SK-N-MC (cell line): ENCODE results near the gene KPRP.

Source experiments
- DNase-seq: peaks from one replicate; pipeline ENCODE4 v3.0.0-alpha.2; 2011; ENCODE audit warnings: low read depth, low spot score
- H3K27ac ChIP-seq: fragments of 200-600 bp; sonication (generic); 2 replicates; pipeline ENCODE4 v1.5.1; 2016; ENCODE audit warnings: mixed run types
- H3K36me3 ChIP-seq: fragments of 200-600 bp; sonication (generic); 2 replicates; pipeline ENCODE4 v1.6.1; 2017; ENCODE audit warnings: antibody characterized with exemption, low read length, mixed read lengths; ENCODE audit not compliant: insufficient read depth
- H3K4me3 ChIP-seq: fragments of 200-600 bp; sonication (generic); 2 replicates; pipeline ENCODE4 v1.5.1; 2016
- H3K9ac ChIP-seq: fragments of 200-600 bp; sonication (generic); 2 replicates; pipeline ENCODE4 v1.8.0; 2017; ENCODE audit warnings: mixed run types, mixed read lengths; ENCODE audit not compliant: insufficient read length
- H3K9me3 ChIP-seq: fragments of 200-600 bp; sonication (generic); 2 replicates; pipeline ENCODE4 v1.6.1; 2017; ENCODE audit warnings: low read depth, mild to moderate bottlenecking, antibody characterized with exemption, low read length, moderate library complexity, mixed read lengths
- EZH2 ChIP-seq: fragments of 200-600 bp; sonication (generic); IDR thresholded peaks from one replicate; pipeline ENCODE4 v1.6.1; 2017; ENCODE audit warnings: antibody characterized with exemption
- FOXP2 ChIP-seq: optimal IDR thresholded peaks from 2 replicates; pipeline ENCODE3; 2011; ENCODE audit warnings: mild to moderate bottlenecking, moderate library complexity; ENCODE audit not compliant: insufficient read depth; ENCODE audit errors: extremely low read length, control extremely low read depth
- POLR2AphosphoS5 ChIP-seq: IDR thresholded peaks from 2 replicates; pipeline ENCODE4 v1.6.1; 2012; ENCODE audit warnings: mild to moderate bottlenecking, low read depth, low read length, borderline replicate concordance

Gene KPRP

GRCh38 chr1:152745289-152745704, 12.5 kb upstream of the KPRP start:
- H3K36me3 ChIP-seq, result no peaks in the 10 kb centered on the region
- no peak for TF ChIP-seq FOXP2
- no peak for TF ChIP-seq POLR2AphosphoS5
- no peak for TF ChIP-seq EZH2
- no peak overlapping the region for H3K4me3 ChIP-seq
- no peak overlapping the region for H3K9ac ChIP-seq
- H3K9me3 ChIP-seq, result no peaks in the 10 kb centered on the region
- no peak overlapping the region for H3K27ac ChIP-seq
- DNase-seq, result no peak

DNA sequence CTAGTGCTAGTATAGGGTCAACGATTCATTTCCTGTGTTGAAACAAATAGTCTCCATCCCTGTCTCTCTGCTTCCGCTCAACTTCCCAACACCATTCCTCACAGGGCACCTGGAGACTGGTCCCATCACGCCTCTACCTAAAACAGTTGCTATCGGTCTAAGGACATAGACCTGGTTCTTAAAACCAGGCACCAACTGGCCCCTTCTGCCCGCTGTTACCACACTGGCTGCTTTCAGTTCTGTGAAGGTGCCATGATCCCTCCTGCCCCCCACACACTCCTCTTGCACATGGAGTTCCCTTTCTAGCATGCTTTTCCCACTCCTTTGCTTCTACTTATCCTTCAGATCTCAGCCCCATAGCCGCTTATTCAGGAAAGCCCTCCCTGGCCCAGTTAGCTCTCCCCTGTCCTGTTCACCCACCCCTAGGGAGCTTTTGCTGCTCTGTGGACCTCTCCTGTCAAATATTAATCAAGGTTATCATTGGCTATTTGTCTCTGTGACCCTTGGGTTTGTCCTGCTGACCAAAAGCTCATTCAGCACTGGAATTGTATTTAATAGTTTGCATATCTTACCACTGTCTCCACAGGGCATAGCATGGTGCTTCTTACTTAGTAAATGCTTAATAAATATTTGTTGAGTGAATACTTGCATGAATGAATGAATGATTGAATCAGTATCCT, 11.9 kb upstream of the KPRP start:
- no peaks in the 10 kb centered on the region for H3K36me3 ChIP-seq
- no peak overlapping the region for H3K27ac ChIP-seq
- DNase-seq, result no peak
- H3K9me3 ChIP-seq, result no peaks in the 10 kb centered on the region
- no peak overlapping the region for H3K9ac ChIP-seq
- TF ChIP-seq FOXP2 (no peak), EZH2 (no peak)
- no peak overlapping the region for H3K4me3 ChIP-seq

GRCh38 chr1:152747831-152748230, 10.0 kb upstream of the KPRP start:
- Histone ChIP-seq H3K36me3 (no peaks in the 10 kb centered on the region), H3K27ac (no peak overlapping the region), H3K9me3 (no peaks in the 10 kb centered on the region), H3K4me3 (no peak overlapping the region), H3K9ac (no peak overlapping the region)
- no peak for DNase-seq
- TF ChIP-seq EZH2 (no peak), POLR2AphosphoS5 (no peak), FOXP2 (no peak)

DNA sequence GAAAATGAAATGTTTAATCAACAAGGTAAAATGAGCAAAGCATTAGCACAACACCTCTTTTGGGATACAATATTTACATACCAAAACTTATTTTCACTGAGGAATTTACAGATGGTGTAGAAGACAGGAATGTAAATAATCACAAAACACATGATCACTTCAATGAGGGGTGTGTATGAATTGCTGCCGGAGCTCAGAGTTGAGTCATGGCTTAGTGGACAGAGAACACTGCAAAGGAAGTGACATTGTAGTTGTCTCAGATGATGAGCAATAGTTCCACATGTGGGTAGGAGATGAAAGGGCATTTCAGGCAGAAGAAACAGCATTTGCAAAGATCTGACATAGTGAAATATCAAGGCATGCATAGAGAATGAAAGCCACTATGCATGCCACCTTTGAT, 5.6 kb upstream of the KPRP start:
- no peak for DNase-seq
- H3K4me3 ChIP-seq, result no peak overlapping the region
- no peak overlapping the region for H3K9ac ChIP-seq
- TF ChIP-seq POLR2AphosphoS5 (no peak), FOXP2 (no peak), EZH2 (no peak)
- no peaks in the 10 kb centered on the region for H3K9me3 ChIP-seq
- no peaks in the 10 kb centered on the region for H3K36me3 ChIP-seq
- H3K27ac ChIP-seq, result no peak overlapping the region

DNA sequence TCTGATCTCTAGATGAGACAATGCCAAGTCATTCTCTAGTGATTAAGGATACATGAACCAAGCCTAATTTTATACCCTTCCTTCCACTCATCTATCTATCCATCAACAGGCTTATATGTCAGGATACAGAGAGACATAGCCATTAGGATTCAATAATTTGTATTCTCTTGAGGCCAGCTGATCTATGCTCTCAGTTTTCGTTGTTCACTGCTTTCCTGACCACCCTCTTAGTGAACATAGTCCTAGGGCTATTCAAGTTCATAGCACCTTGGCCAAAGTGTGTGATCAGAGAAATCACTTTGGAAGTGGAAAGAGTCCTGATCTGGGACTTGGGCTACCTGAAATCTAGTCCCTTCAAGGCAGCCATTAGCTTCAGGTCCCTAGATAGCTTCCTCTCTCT, 4.2 kb upstream of the KPRP start:
- Histone ChIP-seq H3K9ac (no peak overlapping the region), H3K27ac (no peak overlapping the region), H3K4me3 (no peak overlapping the region), H3K36me3 (no peaks in the 10 kb centered on the region), H3K9me3 (no peaks in the 10 kb centered on the region)
- no peak for TF ChIP-seq EZH2
- no peak for DNase-seq

DNA sequence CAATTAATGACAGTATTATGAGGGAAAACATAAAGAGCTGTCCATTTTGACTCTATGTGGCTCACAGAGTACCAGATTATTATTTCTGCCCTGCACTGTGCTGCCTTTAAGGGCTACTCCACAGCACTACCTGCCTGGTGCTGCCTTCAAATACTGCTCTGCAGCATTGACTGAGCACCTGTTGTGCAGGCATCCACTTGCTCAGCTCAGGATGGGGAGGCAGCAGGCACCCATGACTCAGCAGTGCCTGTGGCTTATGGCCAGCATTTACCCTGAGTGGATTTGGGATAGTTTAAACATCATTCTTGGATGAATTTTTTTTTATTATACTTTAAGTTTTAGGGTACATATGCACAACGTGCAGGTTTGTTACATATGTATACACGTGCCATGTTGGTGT, 953 bp upstream of the KPRP start:
- Histone ChIP-seq H3K9ac (no peak overlapping the region), H3K9me3 (no peaks in the 10 kb centered on the region), H3K27ac (no peak overlapping the region), H3K4me3 (no peak overlapping the region), H3K36me3 (no peaks in the 10 kb centered on the region)
- TF ChIP-seq EZH2, result no peak
- no peak for TF ChIP-seq POLR2AphosphoS5
- TF ChIP-seq FOXP2, result no peak
- no peak for DNase-seq

DNA sequence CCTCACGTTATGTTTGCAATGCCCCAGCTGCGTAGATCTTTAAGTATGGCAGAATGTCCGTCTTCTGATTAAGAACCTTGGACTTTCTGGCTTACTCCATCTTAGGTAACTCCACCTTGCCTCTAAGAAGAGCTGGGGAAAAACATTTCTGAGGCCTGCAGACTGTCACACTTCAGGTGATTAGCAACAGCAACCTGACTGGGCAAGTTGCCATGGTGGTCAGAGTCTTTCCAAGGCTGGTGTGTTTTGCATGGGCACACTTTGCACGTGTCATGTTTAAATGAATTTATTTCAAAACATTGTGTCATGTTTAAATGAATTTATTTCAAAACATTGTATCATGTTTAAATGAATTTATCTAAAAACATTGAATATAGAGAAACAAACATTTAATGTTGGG, 811 bp downstream of the KPRP start:
- no peaks in the 10 kb centered on the region for H3K9me3 ChIP-seq
- no peak for TF ChIP-seq POLR2AphosphoS5
- TF ChIP-seq EZH2, result no peak
- no peak for TF ChIP-seq FOXP2
- no peaks in the 10 kb centered on the region for H3K36me3 ChIP-seq
- no peak for DNase-seq
- H3K27ac ChIP-seq, result no peak overlapping the region
- no peak overlapping the region for H3K9ac ChIP-seq
- H3K4me3 ChIP-seq, result no peak overlapping the region

DNA sequence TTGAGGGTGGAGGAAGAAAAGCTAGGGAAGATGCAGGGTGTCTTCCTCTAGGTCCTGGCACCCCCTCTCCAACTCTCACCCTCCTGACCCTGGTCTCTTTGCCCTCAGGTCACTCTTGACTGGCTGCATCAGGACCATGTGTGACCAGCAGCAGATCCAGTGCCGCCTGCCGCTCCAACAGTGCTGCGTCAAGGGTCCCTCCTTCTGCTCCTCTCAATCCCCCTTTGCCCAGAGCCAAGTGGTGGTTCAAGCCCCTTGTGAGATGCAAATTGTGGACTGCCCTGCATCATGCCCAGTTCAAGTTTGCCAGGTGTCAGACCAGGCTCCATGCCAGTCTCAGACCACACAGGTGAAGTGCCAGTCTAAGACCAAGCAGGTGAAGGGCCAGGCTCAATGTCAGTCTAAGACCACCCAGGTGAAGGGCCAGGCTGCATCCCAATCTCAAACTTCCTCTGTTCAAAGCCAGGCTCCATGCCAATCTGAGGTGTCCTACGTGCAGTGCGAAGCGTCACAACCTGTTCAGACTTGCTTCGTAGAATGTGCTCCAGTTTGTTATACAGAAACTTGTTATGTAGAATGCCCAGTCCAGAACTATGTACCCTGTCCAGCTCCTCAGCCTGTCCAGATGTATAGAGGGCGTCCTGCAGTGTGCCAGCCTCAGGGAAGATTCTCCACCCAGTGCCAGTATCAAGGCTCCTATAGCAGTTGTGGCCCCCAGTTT, 1.8 kb downstream of the KPRP start:
- no peak for TF ChIP-seq EZH2
- no peak for TF ChIP-seq FOXP2
- TF ChIP-seq POLR2AphosphoS5, result no peak
- H3K9ac ChIP-seq, result no peak overlapping the region
- no peak for DNase-seq
- H3K9me3 ChIP-seq, result no peaks in the 10 kb centered on the region
- H3K4me3 ChIP-seq, result no peak overlapping the region
- no peaks in the 10 kb centered on the region for H3K36me3 ChIP-seq
- no peak overlapping the region for H3K27ac ChIP-seq
